ENCODE results near the gene USP12. TPM values are rescaled to one million over a fixed set of nuclear protein-coding genes. Genes with fewer than 3 reads are reported as not detected.
A peak's percentile ranks its signal among the peaks of the same experiment; 100 is the strongest.

USP12 gene
- total and polyA plus RNA-seq, 2 experiments from 2014 or later, result 18.4 to 39.3 TPM

DNA sequence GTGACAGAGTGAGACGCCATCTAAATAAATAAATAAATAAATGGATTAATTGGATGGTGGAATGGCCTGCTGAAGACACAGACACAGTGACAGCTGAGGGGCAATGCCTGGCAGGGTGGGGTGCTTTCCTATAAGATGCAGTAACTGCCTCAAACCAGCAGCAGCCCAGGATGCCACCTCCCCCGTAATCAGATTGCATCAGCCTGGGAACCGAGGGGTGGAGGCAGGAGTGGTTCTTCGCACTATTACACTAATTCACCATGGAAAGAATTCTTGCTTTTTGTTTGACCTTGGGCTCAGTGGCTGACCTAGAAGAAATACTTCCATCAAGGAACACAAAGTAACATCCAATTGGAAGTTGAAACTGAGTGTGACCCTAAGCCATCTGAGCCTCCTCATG, 31.6 kb upstream of the USP12 start:
- Histone ChIP-seq H3K4me3 (no peak overlapping the region), H3K9me2 (ENCODE audit: insufficient read depth) (peaks cover 14% of the 10 kb centered on the region; the same call in 1 of the 2 replicates), H3K27me3 (ENCODE audit: insufficient read depth) (no peaks in the 10 kb centered on the region), H3K4me1 (ENCODE audit: insufficient read depth) (0 out of 2 replicates have a peak, but pooled peaks cover 4% of the 10 kb centered on the region), H4K20me1 (replicated peaks; ENCODE audit: insufficient read depth) (no peaks in the 10 kb centered on the region), H3F3A (replicated peaks; ENCODE audit: low read depth) (no peaks in the 10 kb centered on the region), H3K79me2 (replicated peaks; ENCODE audit: insufficient read depth) (no peaks in the 10 kb centered on the region), H3K27ac (ENCODE audit: low read depth) (no peak overlapping the region), H3K4me2 (no peak overlapping the region), H2AFZ (peak overlapping the region; percentile 89), H3K36me3 (ENCODE audit: insufficient read depth) (no peaks in the 10 kb centered on the region)
- no peaks in the 10 kb centered on the region for H3K36me3 Mint-ChIP-seq (ENCODE audit: low read depth)
- no peaks in the 10 kb centered on the region for H3K9me3 Mint-ChIP-seq
- H3K27ac Mint-ChIP-seq, result no peak overlapping the region
- peak; percentile 37 for ATAC-seq
- peaks cover 9% of the 10 kb centered on the region; the same call in 2 of the 3 replicates for H3K4me1 Mint-ChIP-seq
- H3K27me3 Mint-ChIP-seq (ENCODE audit: insufficient read depth, low read depth, poor library complexity), result peaks cover 6% of the 10 kb centered on the region
- TF ChIP-seq STAT1 (IDR thresholded peaks at IDR 0.05; ENCODE audit: unreplicated experiment) (no peak), EZH2 (IDR thresholded peaks at IDR 0.05; ENCODE audit: low read depth, unreplicated experiment) (no peak)
- TF ChIP-seq, protein P1, sequence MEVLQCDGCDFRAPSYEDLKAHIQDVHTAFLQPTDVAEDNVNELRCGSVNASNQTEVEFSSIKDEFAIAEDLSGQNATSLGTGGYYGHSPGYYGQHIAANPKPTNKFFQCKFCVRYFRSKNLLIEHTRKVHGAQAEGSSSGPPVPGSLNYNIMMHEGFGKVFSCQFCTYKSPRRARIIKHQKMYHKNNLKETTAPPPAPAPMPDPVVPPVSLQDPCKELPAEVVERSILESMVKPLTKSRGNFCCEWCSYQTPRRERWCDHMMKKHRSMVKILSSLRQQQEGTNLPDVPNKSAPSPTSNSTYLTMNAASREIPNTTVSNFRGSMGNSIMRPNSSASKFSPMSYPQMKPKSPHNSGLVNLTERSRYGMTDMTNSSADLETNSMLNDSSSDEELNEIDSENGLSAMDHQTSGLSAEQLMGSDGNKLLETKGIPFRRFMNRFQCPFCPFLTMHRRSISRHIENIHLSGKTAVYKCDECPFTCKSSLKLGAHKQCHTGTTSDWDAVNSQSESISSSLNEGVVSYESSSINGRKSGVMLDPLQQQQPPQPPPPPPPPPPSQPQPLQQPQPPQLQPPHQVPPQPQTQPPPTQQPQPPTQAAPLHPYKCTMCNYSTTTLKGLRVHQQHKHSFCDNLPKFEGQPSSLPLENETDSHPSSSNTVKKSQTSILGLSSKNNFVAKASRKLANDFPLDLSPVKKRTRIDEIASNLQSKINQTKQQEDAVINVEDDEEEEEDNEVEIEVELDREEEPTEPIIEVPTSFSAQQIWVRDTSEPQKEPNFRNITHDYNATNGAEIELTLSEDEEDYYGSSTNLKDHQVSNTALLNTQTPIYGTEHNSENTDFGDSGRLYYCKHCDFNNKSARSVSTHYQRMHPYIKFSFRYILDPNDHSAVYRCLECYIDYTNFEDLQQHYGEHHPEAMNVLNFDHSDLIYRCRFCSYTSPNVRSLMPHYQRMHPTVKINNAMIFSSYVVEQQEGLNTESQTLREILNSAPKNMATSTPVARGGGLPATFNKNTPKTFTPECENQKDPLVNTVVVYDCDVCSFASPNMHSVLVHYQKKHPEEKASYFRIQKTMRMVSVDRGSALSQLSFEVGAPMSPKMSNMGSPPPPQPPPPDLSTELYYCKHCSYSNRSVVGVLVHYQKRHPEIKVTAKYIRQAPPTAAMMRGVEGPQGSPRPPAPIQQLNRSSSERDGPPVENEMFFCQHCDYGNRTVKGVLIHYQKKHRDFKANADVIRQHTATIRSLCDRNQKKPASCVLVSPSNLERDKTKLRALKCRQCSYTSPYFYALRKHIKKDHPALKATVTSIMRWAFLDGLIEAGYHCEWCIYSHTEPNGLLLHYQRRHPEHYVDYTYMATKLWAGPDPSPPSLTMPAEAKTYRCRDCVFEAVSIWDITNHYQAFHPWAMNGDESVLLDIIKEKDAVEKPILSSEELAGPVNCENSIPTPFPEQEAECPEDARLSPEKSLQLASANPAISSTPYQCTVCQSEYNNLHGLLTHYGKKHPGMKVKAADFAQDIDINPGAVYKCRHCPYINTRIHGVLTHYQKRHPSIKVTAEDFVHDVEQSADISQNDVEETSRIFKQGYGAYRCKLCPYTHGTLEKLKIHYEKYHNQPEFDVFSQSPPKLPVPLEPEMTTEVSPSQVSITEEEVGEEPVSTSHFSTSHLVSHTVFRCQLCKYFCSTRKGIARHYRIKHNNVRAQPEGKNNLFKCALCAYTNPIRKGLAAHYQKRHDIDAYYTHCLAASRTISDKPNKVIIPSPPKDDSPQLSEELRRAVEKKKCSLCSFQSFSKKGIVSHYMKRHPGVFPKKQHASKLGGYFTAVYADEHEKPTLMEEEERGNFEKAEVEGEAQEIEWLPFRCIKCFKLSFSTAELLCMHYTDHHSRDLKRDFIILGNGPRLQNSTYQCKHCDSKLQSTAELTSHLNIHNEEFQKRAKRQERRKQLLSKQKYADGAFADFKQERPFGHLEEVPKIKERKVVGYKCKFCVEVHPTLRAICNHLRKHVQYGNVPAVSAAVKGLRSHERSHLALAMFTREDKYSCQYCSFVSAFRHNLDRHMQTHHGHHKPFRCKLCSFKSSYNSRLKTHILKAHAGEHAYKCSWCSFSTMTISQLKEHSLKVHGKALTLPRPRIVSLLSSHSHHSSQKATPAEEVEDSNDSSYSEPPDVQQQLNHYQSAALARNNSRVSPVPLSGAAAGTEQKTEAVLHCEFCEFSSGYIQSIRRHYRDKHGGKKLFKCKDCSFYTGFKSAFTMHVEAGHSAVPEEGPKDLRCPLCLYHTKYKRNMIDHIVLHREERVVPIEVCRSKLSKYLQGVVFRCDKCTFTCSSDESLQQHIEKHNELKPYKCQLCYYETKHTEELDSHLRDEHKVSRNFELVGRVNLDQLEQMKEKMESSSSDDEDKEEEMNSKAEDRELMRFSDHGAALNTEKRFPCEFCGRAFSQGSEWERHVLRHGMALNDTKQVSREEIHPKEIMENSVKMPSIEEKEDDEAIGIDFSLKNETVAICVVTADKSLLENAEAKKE (CRISPR knock-in tag; IDR thresholded peaks at IDR 0.05), result no peak
- TF ChIP-seq, protein P2, sequence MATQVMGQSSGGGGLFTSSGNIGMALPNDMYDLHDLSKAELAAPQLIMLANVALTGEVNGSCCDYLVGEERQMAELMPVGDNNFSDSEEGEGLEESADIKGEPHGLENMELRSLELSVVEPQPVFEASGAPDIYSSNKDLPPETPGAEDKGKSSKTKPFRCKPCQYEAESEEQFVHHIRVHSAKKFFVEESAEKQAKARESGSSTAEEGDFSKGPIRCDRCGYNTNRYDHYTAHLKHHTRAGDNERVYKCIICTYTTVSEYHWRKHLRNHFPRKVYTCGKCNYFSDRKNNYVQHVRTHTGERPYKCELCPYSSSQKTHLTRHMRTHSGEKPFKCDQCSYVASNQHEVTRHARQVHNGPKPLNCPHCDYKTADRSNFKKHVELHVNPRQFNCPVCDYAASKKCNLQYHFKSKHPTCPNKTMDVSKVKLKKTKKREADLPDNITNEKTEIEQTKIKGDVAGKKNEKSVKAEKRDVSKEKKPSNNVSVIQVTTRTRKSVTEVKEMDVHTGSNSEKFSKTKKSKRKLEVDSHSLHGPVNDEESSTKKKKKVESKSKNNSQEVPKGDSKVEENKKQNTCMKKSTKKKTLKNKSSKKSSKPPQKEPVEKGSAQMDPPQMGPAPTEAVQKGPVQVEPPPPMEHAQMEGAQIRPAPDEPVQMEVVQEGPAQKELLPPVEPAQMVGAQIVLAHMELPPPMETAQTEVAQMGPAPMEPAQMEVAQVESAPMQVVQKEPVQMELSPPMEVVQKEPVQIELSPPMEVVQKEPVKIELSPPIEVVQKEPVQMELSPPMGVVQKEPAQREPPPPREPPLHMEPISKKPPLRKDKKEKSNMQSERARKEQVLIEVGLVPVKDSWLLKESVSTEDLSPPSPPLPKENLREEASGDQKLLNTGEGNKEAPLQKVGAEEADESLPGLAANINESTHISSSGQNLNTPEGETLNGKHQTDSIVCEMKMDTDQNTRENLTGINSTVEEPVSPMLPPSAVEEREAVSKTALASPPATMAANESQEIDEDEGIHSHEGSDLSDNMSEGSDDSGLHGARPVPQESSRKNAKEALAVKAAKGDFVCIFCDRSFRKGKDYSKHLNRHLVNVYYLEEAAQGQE (IDR thresholded peaks at IDR 0.05; ENCODE audit: unreplicated experiment), result no peak
- no peak overlapping the region for H3K4me3 Mint-ChIP-seq
- DNase-seq (ENCODE audit: low spot score), result peak; percentile 24

Data from GM23338 (cell line).